Activated T-helper 1 cell treated with anti-CD3 and anti-CD28 coated beads, Interleukin-2, amount 50 U/mL, for 16 hours (primary cell): ENCODE measurements around the gene RIIAD1.

Experiments used
- DNase-seq, 2 donors: peaks; one replicate each; pipeline ENCODE4 v3.0.0-alpha.2; 2020; ENCODE audit warnings: low read depth in 1 of 2, low spot score in 1 of 2

RIIAD1 gene

DNA sequence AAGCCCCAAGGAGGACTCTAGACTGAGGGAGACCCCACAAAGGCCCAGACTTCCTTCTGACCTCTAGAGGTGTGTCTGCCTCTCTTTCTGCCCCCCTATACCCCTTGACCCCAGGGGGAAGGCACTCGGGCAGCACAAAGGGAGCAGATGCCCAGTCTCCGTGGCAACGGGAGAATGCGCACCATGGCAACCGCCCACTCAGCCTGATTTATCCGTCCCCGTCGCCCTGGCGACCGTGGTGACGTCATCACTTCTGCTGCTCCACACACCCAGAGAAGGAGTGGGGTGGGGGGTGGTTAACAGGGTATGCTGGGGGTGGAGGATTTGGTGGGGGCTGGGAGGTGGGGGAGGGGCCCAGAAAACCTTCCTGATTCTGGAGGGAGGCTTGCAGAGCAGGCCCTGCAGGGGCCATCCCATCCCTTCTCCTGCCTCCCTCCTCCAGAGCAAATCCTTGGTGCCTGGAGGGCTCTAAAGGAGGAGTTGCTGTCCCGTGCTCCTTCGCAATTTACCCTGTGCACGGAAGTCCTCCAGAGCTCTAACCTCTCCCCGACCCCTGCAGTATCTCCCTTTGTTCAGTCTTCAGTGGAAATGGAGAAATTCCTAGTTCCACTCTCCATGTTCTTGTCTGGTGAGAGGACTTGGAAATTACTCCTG, 11.0 kb upstream of the RIIAD1 start:
- no peak for DNase-seq

DNA sequence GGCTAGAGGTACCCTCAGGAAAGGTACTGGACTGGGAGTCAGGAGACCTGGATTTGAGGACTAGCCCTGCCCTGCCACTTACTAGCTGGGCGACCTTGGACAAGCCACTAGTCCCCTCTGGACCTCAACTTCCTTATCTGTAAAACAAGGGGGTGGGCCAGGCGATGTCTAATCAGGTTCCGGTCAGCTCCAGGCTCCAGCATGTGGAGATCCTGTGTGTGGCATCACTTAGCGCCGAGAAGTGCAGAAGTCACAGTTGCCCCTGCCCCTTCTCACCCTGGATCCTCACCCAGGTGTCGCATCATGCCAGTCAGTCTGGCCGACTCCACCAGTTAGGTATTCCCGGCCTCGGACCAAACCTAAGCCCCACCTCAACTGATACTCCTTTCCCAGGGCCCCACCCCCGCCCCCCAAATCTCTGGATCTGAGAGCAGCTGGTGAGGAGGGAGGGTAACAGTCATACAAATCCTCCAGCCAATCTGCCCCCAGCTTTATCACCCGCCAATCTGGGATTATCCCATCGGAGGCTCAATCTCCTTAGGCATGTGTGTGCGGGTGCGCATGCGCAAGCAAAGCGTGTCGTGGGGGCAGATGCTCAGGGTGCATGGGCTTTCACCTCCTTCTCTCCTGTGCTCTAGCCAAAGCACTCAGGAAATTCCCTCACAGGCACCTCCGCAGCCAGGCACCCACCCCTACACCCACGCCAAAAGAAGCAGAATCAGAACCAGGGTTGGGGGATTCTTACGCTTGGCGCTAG, 10.1 kb upstream of the RIIAD1 start:
- no peak for DNase-seq

DNA sequence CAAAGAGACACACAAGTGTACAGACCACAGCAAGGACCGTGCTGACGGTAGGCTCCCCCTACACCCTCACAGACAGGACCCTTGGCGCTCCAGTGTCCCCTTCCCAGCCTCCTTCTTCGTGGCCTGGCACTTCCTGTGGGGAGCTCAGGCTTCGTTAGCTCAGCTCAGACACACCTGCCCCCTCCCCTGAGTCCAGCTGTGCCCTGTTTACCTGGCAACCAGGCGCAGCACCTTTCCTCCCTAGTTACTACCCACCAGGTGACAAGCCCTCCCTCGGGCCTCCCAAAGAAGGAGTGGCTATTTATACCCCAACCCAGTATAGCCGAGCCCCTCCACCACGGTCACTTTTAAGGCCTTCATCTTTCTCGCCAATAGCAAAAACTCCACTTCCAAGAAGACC, 9.4 kb upstream of the RIIAD1 start:
- no peak for DNase-seq

DNA sequence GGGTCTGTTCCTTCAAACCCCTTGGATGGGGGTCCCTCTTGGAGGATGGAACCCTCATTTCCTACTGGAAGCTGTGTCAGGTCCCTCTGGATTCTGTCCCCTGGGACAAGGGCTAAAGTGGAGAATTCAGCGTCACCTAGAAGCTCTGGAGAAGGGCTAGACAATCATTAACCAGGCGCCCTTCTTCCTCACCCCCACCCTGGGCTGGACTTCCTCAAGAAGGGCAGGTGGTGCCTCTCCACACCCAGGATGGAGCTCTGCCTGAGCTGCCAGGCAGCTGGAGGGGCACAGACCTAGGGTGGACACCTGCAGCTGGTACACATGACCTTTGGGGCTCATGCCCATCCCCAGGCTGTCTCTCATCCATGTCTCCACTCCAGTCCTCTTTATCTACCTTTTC, 8.3 kb upstream of the RIIAD1 start:
- no peak for DNase-seq

DNA sequence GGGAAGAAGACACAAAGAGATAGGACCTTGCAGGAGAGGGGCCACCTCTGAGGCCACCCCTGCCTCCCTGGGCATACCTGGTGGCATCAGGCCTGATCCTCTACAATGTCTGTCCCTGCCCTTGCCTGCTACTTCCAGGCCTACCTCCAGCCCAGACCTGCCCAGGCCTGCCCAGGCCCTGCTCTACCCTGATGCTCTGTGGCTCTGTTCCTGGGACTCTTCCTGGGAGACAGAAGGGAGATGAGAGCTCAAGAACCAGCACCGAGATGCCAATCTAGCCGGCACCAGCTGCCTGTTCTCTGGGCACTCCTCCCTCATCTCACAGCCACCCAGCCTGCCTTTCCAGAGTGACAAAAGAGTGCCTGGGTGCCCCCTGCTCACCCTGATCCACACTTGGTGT, 7.4 kb upstream of the RIIAD1 start:
- DNase-seq: no peak

DNA sequence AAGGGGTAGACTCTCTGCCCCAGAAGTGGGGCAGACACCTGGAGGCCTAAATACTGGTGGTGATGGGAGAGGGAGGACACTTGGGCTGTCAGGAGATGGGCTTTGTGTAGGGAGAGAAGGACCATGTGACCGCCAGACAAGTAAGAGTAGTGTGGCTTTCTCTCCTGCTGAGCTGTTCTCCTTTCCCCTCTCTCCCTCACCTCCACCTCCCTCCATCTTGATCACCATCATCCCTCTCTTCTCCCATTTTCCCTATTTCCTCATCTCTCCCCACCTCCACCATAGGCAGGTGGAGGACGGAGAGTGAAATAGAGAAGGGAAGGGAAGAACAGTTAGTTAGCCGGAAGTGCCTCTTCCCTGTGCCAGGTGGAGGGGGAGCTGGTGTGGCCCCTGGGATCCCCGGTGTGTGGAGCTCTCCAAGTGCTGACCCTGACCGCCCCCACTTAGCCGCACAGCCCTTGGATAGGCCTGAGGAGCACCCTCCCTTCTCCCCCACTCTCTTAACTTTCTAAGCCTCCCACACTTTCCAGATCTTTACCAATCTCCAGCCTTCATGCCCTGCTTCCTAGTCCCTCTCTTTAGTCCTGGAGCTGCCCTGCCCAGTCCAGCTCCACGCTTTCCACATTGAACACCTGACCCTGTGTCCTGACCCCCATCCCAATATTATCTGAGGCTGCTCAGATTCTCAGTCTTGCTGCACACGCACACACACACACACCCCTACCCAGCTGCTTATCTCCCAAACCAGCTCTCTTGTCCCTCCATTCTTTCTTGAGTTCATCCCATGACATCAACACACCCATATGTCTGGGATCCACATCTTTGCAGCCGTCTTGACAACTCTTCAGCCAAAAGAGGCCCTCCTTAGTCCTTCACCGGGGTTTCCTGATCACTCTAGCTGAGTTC, 6.2 kb upstream of the RIIAD1 start:
- DNase-seq: no peak

DNA sequence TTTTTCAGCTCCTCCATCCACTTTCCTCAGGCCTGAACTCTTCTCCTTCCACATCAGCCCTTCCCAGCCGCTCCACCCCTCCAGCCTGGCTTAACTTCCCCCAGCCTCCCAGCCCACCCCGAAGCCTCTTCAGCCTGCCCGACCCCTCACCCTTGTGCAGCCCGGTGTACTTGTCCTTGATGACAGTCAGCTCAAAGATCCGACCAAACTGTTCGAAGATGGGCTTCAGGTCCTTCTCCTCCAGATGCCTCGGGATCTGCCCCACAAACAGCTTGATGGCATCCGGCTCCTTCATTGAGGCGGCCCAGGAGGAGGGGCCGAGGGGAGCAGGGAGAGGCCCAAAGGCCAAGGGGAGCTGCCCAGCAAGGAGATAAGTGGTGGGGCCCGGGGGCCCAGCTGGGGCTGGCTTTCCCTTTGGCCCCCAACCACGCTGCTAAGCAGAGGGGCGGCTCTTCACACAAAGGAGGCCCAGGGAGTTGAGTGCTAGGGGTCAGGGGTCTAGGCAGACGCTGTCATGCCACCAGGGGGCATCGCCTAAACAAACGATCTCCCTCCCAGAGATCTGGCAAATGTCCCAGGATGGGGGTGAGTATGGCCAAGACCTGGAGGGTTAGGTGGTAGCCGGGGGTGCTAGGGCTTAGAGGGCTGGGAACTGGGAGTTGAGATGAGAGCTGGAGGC, 5.5 kb upstream of the RIIAD1 start:
- DNase-seq: no peak

DNA sequence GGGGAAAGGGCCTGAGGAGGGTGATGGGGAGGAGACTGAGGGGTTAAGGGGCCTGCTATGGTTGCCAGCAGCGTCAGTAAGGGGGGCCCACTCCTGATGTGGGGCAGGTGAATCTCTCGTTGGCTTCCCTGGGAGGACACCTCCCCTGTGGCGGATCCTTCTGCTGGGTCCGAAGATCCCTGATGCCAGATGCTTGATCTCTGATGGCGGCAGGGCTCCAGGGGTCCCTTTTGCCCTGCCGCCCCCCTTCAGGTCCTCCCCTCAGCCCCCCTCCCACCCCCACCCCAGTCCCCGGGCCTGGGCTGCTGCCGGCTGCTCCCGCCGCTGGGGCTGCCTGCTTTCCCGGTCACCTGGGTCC, 4.9 kb upstream of the RIIAD1 start:
- no peak for DNase-seq

GRCh38 chr1:151716771-151717631, 4.3 kb upstream of the RIIAD1 start, which contains the start of gene CELF3:
Gene CELF3, minus strand, starts transcription at chr1:151716803. Its CDS starts 783 bp downstream, at chr1:151716020.
- no peak for DNase-seq

DNA sequence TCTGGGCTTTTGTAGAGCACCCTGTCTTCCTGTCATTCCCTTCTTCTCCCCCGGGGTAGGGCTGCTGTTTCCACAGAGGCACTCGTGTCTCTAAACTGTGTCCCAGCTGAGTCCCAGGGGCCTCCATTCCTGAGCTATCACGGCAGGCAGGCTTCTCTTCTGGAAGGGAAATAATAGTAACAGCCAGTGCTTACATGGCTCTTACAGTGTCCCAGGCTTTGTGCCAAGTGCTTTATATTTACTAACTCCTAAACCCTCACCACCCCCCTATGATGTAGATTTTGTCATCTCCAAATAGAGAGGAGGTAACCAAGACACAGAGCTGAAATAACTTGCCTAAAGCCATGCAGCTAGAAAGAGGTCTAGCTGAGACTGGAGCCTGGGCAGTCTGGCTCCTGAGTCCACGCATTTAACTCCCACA, 3.3 kb upstream of the RIIAD1 start:
- no peak for DNase-seq

DNA sequence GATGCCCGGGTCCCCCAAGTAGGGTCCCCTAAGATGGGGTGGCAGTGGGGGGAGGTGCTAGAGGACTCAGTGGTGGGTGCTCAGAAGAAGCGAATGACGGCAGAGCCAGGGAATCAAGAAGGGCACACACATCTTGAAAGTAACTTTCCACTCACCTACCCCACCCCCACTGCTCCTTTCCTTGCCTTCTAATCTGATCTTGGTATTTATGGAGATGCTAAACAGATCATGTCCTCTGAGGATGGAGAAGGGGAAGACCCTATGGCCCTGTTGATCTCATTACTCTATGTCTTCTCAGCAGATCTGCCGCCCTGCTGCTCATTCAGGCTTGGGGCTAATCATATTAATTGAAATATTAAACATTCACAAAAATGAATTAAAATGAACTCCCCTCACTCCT, 2.7 kb upstream of the RIIAD1 start:
- DNase-seq: no peak

DNA sequence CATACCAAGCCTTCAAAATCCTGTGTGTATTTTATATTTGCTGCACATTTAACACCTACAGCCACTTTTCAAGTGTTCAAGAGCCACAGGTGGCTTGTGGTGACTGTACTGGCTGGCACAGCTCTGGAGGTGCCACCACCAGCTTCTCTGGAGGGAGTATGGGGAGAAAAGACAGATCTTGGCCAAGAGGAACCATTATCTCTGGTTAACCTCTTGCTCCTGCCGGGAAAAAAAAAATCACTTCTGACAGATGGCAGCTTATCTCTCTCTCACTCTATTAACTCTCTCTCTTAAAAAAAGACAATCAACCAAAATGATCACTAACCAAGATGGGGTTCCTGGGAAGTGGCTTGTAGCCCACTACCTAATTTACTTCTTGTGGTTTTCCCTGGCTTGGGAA, 1.2 kb upstream of the RIIAD1 start:
- no peak for DNase-seq

DNA sequence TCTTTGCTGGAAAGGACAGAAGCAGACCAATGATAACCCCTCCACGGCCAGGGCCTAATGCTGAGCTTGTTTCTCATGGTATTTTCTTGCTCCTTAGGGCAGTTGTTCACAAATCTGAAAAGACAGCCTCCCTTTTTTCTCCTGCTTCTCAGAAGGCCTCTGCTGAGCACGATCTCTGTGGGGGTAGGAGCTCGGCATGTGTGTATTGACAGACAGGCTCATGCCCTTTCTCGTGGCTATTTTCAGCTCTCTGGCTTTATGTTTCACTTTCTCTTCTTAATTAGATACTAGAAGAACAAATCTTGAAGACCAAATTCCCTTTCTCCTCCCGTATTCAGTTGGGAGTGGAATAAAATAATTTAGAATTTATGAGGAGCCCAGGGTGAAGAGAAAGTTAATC, 768 bp upstream of the RIIAD1 start:
- no peak for DNase-seq

- DNase-seq: no peak
Observed at GRCh38 chr1:151721788-151722510, 627 bp downstream of the RIIAD1 start.

DNA sequence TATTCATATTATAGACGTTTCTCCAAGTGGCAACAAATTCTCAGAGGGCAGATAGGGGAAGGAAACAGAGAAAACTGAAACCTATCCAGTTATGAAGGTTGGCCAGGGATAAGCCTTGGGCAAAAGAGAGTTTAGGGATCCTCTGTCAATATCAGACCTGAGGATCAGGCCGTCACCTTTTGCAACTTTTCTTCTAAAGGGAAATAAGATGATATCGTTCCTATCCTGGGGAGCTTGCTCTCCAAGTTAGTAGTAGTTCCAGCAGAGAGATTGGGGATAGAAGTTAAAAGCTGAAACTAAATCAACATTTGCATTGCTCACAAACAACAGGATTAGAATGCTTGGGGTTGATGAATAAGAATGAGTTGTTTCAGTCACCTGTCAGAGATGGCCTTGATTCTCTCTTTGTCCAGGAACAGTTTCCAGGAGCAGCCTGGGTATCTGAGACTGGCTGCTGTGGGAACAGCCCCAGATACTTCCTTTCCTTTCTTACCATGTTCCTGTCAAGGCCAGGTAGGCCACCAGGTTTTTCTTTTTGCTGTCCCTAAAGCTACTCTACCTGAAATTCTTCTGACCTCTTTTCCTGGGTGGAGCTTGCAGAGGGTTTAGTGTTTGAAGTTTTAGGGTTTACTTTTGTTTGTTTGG, 2.5 kb downstream of the RIIAD1 start:
- no peak for DNase-seq

- DNase-seq: no peak
Observed at GRCh38 chr1:151728151-151729054, 7.1 kb downstream of the RIIAD1 start.

DNA sequence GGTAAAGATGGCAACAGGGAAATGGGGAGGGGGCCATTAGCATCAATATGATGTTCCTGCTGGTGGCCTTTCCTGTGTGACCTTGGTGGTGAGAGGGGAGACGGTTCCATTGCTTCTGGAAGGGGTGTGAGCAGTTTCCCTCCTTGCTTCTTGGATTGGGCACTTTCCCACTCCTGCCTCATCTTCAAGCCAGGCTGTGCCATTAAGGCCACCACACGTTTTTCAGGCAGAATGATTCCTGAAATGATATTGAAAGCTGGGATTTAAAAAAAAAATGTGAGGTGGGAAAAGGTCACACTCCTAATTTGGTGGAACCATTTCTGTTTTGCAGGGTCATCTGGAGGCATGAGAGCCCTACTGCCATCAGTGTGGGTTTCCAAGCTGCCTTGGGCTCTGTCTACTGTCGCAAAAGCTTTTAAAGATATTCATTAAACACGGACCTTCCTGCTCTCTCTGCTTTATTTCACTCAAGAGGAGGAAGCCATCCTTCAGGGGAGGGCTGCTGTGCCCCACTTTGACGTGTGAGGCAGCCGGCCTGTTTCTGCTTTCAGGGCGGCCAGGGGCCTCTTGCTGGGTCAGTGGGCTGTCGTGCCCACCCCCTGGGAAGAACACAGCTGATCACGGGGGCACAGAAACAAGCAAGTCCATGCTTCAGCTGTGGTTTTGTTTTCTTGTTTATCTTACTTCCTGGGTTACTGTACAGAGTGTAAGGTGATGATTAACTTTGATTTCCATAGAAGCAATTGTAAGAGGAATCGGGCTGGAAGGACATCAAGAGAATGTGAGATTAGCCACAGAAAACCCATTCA, 8.0 kb downstream of the RIIAD1 start:
- no peak for DNase-seq

- DNase-seq: no peak
Observed at GRCh38 chr1:151729966-151730291, 8.6 kb downstream of the RIIAD1 start.
